SK-N-SH (cell line): ENCODE data around the gene PEX10. TPM values are rescaled to one million over a fixed set of nuclear protein-coding genes. Genes with fewer than 3 reads are reported as not detected.

Experiments used
- CTCF ChIA-PET: fragments of 300-600, 350-600 bp; formaldehyde crosslinking; extraction: SDS; loops from one replicate; lab custom pipeline; 2021; lab: Yijun Ruan, JAX
- POLR2A ChIA-PET: fragments of 350-600 bp; sonication (Branson Sonifier 250); formaldehyde crosslinking; extraction: SDS; loops from one replicate; lab custom pipeline; 2020; ENCODE audit warnings: antibody characterized with exemption, inconsistent platforms; lab: Yijun Ruan, JAX
- DNase-seq: peaks from one replicate; pipeline ENCODE4 v3.0.0; 2012
- H2AFZ ChIP-seq: fragments of 200-600 bp; sonication (generic); 2 replicates; pipeline ENCODE4 v1.8.1; 2016; ENCODE audit warnings: antibody characterized with exemption, mild to moderate bottlenecking, low read depth
- H3F3A ChIP-seq: fragments of 200-600 bp; sonication (generic); replicated peaks from 2 replicates; pipeline ENCODE3; 2016; ENCODE audit warnings: antibody characterized with exemption, mild to moderate bottlenecking; ENCODE audit not compliant: insufficient read depth
- H3K27ac ChIP-seq, 2 experiments: fragments of 200-500 bp in 1 of 2; fragments of 200-600 bp in 1 of 2; sonication (Bioruptor generic) in 1 of 2; sonication (generic), shearing (Covaris generic) in 1 of 2; 2 replicates each; pipeline versions ENCODE4 v1.5.1 to v1.6.1; 2014 to 2016; ENCODE audit warnings: low read depth in 2 of 2, inconsistent platforms in 1 of 2, low read length in 1 of 2, mild to moderate bottlenecking in 1 of 2, mixed read lengths in 1 of 2
- H3K27me3 ChIP-seq: fragments of 200-600 bp; sonication (generic), shearing (Covaris generic); 2 replicates; pipeline ENCODE4 v1.6.1; 2016; ENCODE audit warnings: mixed run types; ENCODE audit not compliant: insufficient read depth
- H3K36me3 ChIP-seq, 2 experiments: fragments of 200-500 bp in 1 of 2; fragments of 200-600 bp in 1 of 2; sonication (Bioruptor generic) in 1 of 2; sonication (generic) in 1 of 2; replicated peaks in 1 of 2; 2 replicates each; pipeline versions ENCODE3 to v1.5.1; 2014 to 2016; ENCODE audit warnings: low read length in 1 of 2, mild to moderate bottlenecking in 1 of 2; ENCODE audit not compliant: insufficient read depth in 2 of 2, control insufficient read depth in 1 of 2
- H3K4me1 ChIP-seq, 2 experiments: fragments of 200-500 bp in 1 of 2; fragments of 200-600 bp in 1 of 2; sonication (Bioruptor generic) in 1 of 2; sonication (generic), shearing (Covaris generic) in 1 of 2; 2 replicates each; pipeline versions ENCODE4 v1.5.1 to v1.6.1; 2014 to 2016; ENCODE audit warnings: low read depth in 1 of 2, low read length in 1 of 2, mixed run types in 1 of 2; ENCODE audit not compliant: insufficient read depth in 2 of 2, control insufficient read depth in 1 of 2
- H3K4me2 ChIP-seq: fragments of 200-600 bp; sonication (generic), shearing (Covaris generic); 2 replicates; pipeline ENCODE4 v1.6.1; 2017; ENCODE audit warnings: mixed run types
- H3K4me3 ChIP-seq, 2 experiments: fragments of 200-500 bp in 1 of 2; fragments of 200-600 bp in 1 of 2; sonication (Bioruptor generic) in 1 of 2; sonication (generic), shearing (Covaris generic) in 1 of 2; 2 replicates each; pipeline versions ENCODE4 v1.5.1 to v1.8.1; 2014 to 2016; ENCODE audit warnings: low read depth in 2 of 2, inconsistent platforms in 1 of 2, low read length in 1 of 2, mild to moderate bottlenecking in 1 of 2, mixed read lengths in 1 of 2, moderate library complexity in 1 of 2
- H3K79me2 ChIP-seq: fragments of 200-600 bp; sonication (generic); 2 replicates; pipeline ENCODE4 v1.8.1; 2017; ENCODE audit warnings: mild to moderate bottlenecking; ENCODE audit not compliant: insufficient read depth
- H3K9ac ChIP-seq: fragments of 200-600 bp; sonication (generic); 2 replicates; pipeline ENCODE4 v1.6.1; 2017; ENCODE audit warnings: mixed run types
- H3K9me2 ChIP-seq: fragments of 200-600 bp; sonication (generic); 2 replicates; pipeline ENCODE4 v1.6.1; 2017; ENCODE audit warnings: mixed run types
- H3K9me3 ChIP-seq: fragments of 200-600 bp; sonication (generic); 2 replicates; pipeline ENCODE4 v1.6.1; 2017; ENCODE audit warnings: mixed run types, mild to moderate bottlenecking, moderate library complexity
- H4K20me1 ChIP-seq: fragments of 200-600 bp; sonication (generic); 2 replicates; pipeline ENCODE4 v1.6.1; 2017; ENCODE audit warnings: mild to moderate bottlenecking, mixed run types; ENCODE audit not compliant: insufficient read depth
- ELF1 ChIP-seq: IDR thresholded peaks from 2 replicates; pipeline ENCODE4 v1.4.0; 2012
- EP300 ChIP-seq, 2 experiments: IDR thresholded peaks; 2 replicates each; pipeline versions ENCODE4 v1.4.0 to v1.6.1; 2012; ENCODE audit warnings: borderline replicate concordance in 1 of 2, low read depth in 1 of 2, low read length in 1 of 2
- EZH2phosphoT487 ChIP-seq: fragments of 200-600 bp; sonication (generic); IDR thresholded peaks from 2 replicates; pipeline ENCODE4 v1.6.1; 2017; ENCODE audit warnings: low read depth, mixed run types, mild to moderate bottlenecking, antibody characterized with exemption, moderate library complexity, borderline replicate concordance
- FOXJ3 ChIP-seq: sonication (generic); formaldehyde crosslinking; IDR thresholded peaks from 2 replicates; pipeline ENCODE4 v1.5.1; 2020; ENCODE audit warnings: mild to moderate bottlenecking, missing genetic modification reagents
- FOXM1 ChIP-seq: IDR thresholded peaks from 2 replicates; pipeline ENCODE4 v1.4.0; 2012; ENCODE audit warnings: low read depth, mild to moderate bottlenecking
- GABPA ChIP-seq: IDR thresholded peaks from 2 replicates; pipeline ENCODE4 v1.4.0; 2012; ENCODE audit warnings: low read depth, mild to moderate bottlenecking
- GATA2 ChIP-seq: sonication (generic); formaldehyde crosslinking; IDR thresholded peaks from 2 replicates; pipeline ENCODE4 v1.5.0; 2020; ENCODE audit warnings: mild to moderate bottlenecking, missing genetic modification reagents
- MEF2A ChIP-seq: IDR thresholded peaks from 2 replicates; pipeline ENCODE4 v1.4.0; 2012; ENCODE audit warnings: low read depth, borderline replicate concordance
- NRF1 ChIP-seq: IDR thresholded peaks from 2 replicates; pipeline ENCODE4 v1.6.1; 2012; ENCODE audit warnings: low read depth, mild to moderate bottlenecking, low read length
- POLR2AphosphoS5 ChIP-seq: IDR thresholded peaks from 2 replicates; pipeline ENCODE4 v1.6.1; 2012; ENCODE audit warnings: low read depth, low read length
- SMC3 ChIP-seq: IDR thresholded peaks from 2 replicates; pipeline ENCODE4 v1.6.1; 2012; ENCODE audit warnings: low read depth, low read length, improper control_type of control experiment
- TAF1 ChIP-seq: IDR thresholded peaks from 2 replicates; pipeline ENCODE4 v1.6.1; 2012; ENCODE audit warnings: low read depth, mild to moderate bottlenecking, low read length, moderate library complexity, borderline replicate concordance
- TCF12 ChIP-seq: IDR thresholded peaks from 2 replicates; pipeline ENCODE4 v1.4.0; 2012
- TEAD4 ChIP-seq: IDR thresholded peaks from 2 replicates; pipeline ENCODE4 v1.4.0; 2012; ENCODE audit warnings: mild to moderate bottlenecking, borderline replicate concordance; ENCODE audit not compliant: insufficient read depth
- YY1 ChIP-seq: IDR thresholded peaks from 2 replicates; pipeline ENCODE4 v1.4.0; 2012; ENCODE audit warnings: low read depth, mild to moderate bottlenecking
- WGBS: methylation state at CpG from one replicate; pipeline ENCODE4 v1.1.6; 2017; ENCODE audit warnings: low lambda C conversion rate; 5-methylcytosine and 5-hydroxymethylcytosine counted together
- polyA plus RNA-seq, 3 experiments: library from polyadenylated mRNA; depleted of rRNA; stranded (reverse); fragments of >200 nt; gene quantifications; 2 replicates each; pipeline ENCODE4 v1.2.3, GENCODE V29; 2012
- TF ChIP-seq, protein P1 (sequence below): IDR thresholded peaks from 2 replicates; pipeline ENCODE4 v1.6.1; 2012; ENCODE audit warnings: mild to moderate bottlenecking, low read depth, low read length, moderate library complexity
- TF ChIP-seq, protein P2 (sequence below): IDR thresholded peaks from 2 replicates; pipeline ENCODE4 v1.4.0; 2012; ENCODE audit warnings: low read depth, borderline replicate concordance
- TF ChIP-seq, protein P3 (sequence below): IDR thresholded peaks from 2 replicates; pipeline ENCODE4 v1.4.0; 2012; ENCODE audit warnings: low read depth, borderline replicate concordance
- TF ChIP-seq, protein P4 (sequence below): IDR thresholded peaks from 2 replicates; pipeline ENCODE4 v1.4.0; 2012; ENCODE audit warnings: low read depth
- TF ChIP-seq, protein P5 (sequence below): fragments of 150-350 bp; IDR thresholded peaks from 2 replicates; pipeline ENCODE4 v1.6.1; 2017; ENCODE audit warnings: antibody characterized with exemption, low read length, low read depth, borderline replicate concordance

PEX10 gene
- polyA plus RNA-seq, 1 of the 3 experiments (the other 2 are of a cell fraction) = 28.6 TPM

DNA sequence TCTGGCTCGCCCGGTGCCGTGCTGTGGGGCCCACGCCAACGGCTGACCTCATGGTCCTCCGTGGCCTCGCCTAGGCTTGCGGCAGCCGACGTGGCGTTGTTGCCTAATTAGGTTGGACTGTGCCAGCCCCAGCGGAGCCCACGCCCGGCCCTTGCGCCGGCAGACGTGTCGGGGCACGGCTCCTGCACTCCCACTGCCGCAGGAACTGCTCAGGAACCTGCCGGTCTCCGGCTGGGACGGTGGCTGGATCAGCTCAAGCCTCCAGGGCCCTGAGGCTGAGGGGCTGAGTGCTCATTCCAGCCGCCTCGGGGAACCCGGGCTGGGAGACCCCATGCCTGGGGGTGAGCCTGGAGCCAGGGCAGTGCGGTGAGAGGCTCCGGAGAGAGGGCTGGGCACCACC lies 16.1 kb upstream of the PEX10 start (continued):
- TF ChIP-seq, protein P1, sequence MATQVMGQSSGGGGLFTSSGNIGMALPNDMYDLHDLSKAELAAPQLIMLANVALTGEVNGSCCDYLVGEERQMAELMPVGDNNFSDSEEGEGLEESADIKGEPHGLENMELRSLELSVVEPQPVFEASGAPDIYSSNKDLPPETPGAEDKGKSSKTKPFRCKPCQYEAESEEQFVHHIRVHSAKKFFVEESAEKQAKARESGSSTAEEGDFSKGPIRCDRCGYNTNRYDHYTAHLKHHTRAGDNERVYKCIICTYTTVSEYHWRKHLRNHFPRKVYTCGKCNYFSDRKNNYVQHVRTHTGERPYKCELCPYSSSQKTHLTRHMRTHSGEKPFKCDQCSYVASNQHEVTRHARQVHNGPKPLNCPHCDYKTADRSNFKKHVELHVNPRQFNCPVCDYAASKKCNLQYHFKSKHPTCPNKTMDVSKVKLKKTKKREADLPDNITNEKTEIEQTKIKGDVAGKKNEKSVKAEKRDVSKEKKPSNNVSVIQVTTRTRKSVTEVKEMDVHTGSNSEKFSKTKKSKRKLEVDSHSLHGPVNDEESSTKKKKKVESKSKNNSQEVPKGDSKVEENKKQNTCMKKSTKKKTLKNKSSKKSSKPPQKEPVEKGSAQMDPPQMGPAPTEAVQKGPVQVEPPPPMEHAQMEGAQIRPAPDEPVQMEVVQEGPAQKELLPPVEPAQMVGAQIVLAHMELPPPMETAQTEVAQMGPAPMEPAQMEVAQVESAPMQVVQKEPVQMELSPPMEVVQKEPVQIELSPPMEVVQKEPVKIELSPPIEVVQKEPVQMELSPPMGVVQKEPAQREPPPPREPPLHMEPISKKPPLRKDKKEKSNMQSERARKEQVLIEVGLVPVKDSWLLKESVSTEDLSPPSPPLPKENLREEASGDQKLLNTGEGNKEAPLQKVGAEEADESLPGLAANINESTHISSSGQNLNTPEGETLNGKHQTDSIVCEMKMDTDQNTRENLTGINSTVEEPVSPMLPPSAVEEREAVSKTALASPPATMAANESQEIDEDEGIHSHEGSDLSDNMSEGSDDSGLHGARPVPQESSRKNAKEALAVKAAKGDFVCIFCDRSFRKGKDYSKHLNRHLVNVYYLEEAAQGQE = no peak
- no peak for TF ChIP-seq FOXM1
- TF ChIP-seq EP300 (IDR thresholded peaks at IDR 0.05; ENCODE audit: borderline replicate concordance in 1 of 2, low read depth in 1 of 2, low read length in 1 of 2) = no peak
- no peak for TF ChIP-seq GATA2 (CRISPR knock-in tag)
- TF ChIP-seq, all 33 proteins: peak for 0

DNA sequence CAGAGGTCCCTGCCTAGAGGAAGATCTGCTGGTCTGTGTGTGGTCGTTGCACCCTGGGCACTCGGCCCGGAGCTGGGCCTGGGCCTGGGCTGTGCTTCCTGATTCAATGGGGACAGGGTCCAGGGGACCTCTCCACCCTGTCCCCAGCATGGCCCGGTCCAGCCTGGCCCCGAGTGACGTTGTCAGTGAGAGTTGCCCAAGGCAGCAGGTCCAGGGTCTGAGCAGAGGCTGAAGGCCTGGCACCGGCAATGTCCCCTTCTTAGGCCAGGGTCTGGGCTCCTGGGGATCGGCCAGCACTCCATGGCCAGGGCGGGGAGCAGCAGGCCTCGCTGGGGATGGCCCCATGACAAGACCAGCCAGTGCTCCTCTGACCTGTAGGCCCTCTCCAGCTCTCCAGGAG lies 15.6 kb upstream of the PEX10 start:
- no peak for DNase-seq
- H3K9me2 ChIP-seq = no peaks in the 10 kb centered on the region
- H3K9me3 ChIP-seq = no peaks in the 10 kb centered on the region
- H3F3A ChIP-seq = no peaks in the 10 kb centered on the region
- peaks cover under 1% of the 10 kb centered on the region for H3K27me3 ChIP-seq
- no peaks in the 10 kb centered on the region for H3K79me2 ChIP-seq
- H3K4me1 ChIP-seq = peaks cover 0 to 3% of the 10 kb centered on the region in 2 experiments; a peak in 1 of 4 replicates
- POLR2A ChIA-PET = no interaction called here
- no peak overlapping the region for H3K4me3 ChIP-seq
- no peaks in the 10 kb centered on the region for H4K20me1 ChIP-seq
- H3K4me2 ChIP-seq = no peak overlapping the region
- H3K27ac ChIP-seq = no peak overlapping the region
- no peak overlapping the region for H2AFZ ChIP-seq
- 20% methylated on average over 2 of the region's 10 CpGs for WGBS
- H3K9ac ChIP-seq = no peak overlapping the region
- H3K36me3 ChIP-seq = no peaks in the 10 kb centered on the region
- CTCF ChIA-PET = interaction anchor here (2.7 to 3.5 kb wide), 2 partner anchors 13 kb away, joined by 12 to 13 read pairs; no protein-coding TSS in a partner anchor
- TF ChIP-seq ELF1 (no peak), YY1 (no peak), FOXJ3 (CRISPR knock-in tag) (no peak), GABPA (no peak), TCF12 (no peak), POLR2AphosphoS5 (no peak), MEF2A (no peak), TEAD4 (no peak), EZH2phosphoT487 (no peak), NRF1 (no peak), SMC3 (no peak), TAF1 (no peak)
- TF ChIP-seq, protein P2, sequence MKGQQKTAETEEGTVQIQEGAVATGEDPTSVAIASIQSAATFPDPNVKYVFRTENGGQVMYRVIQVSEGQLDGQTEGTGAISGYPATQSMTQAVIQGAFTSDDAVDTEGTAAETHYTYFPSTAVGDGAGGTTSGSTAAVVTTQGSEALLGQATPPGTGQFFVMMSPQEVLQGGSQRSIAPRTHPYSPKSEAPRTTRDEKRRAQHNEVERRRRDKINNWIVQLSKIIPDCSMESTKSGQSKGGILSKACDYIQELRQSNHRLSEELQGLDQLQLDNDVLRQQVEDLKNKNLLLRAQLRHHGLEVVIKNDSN = no peak
- TF ChIP-seq, protein P3, sequence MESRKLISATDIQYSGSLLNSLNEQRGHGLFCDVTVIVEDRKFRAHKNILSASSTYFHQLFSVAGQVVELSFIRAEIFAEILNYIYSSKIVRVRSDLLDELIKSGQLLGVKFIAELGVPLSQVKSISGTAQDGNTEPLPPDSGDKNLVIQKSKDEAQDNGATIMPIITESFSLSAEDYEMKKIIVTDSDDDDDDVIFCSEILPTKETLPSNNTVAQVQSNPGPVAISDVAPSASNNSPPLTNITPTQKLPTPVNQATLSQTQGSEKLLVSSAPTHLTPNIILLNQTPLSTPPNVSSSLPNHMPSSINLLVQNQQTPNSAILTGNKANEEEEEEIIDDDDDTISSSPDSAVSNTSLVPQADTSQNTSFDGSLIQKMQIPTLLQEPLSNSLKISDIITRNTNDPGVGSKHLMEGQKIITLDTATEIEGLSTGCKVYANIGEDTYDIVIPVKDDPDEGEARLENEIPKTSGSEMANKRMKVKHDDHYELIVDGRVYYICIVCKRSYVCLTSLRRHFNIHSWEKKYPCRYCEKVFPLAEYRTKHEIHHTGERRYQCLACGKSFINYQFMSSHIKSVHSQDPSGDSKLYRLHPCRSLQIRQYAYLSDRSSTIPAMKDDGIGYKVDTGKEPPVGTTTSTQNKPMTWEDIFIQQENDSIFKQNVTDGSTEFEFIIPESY = no peak
- TF ChIP-seq, protein P4, sequence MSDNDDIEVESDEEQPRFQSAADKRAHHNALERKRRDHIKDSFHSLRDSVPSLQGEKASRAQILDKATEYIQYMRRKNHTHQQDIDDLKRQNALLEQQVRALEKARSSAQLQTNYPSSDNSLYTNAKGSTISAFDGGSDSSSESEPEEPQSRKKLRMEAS = no peak
- TF ChIP-seq, protein P5, sequence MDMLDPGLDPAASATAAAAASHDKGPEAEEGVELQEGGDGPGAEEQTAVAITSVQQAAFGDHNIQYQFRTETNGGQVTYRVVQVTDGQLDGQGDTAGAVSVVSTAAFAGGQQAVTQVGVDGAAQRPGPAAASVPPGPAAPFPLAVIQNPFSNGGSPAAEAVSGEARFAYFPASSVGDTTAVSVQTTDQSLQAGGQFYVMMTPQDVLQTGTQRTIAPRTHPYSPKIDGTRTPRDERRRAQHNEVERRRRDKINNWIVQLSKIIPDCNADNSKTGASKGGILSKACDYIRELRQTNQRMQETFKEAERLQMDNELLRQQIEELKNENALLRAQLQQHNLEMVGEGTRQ = no peak
- TF ChIP-seq, protein P1 = no peak
